NCI-H526 (cell line): ENCODE results near the gene HMGN3.
"Not testable (repeated sequence)": the region's sequence is repeated elsewhere in the genome, so short reads cannot be mapped to it uniquely, and the experiment has no call there.

Experiments
- DNase-seq, 2 experiments: peaks; one replicate each; lab custom pipeline; 2025; lab: John Stamatoyannopoulos, UW

Gene HMGN3

DNA sequence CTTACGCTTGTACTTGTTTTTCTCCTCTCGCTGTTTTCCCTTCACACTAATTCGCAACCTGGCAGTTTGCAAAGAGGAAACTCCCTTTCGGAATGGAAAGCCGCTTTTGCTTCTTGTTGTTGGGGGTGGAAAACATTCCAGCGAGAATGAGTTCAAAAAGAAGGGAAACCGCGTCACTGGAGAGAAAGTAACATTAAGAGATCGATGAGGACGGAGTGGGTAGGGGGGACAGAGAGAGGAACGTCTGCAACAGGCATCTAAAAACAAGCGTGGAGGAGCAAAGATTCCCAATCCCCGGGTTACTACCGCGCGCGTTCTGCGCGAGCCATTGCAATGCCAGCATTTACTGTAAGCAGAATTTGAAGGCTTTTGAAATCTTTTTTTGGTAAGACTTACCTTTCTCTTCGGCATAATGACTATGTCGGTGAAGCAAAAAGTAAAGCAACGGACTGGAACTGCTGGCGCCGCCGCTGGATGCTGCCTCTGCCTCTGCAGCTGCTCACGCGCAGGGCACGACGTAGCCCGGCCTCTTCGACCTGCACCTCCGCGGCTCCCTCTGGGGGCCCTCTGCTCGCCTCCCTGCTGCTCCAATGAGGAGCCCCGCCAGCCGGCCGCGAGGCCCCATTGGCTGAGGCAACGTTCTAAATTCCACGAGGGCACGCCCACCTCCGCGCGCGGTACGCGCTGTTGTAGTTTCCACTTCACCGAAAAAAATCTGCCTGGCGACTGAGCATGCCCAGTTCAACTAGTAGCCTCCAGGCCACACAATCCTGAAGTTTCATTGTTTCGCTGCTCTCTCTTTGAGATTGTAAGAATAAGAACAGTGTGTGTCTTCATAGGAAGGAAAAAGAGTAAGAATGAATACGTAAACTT is at the start of gene HMGN3:
Gene HMGN3, minus strand, starts transcription at position 533 of the 873 bp plus-strand sequence.
- DNase-seq = peak; percentile 93 to 98

- DNase-seq = no peak
Measured at GRCh38 chr6:79280756-79281155, 46.3 kb upstream of the HMGN3 start.

DNA sequence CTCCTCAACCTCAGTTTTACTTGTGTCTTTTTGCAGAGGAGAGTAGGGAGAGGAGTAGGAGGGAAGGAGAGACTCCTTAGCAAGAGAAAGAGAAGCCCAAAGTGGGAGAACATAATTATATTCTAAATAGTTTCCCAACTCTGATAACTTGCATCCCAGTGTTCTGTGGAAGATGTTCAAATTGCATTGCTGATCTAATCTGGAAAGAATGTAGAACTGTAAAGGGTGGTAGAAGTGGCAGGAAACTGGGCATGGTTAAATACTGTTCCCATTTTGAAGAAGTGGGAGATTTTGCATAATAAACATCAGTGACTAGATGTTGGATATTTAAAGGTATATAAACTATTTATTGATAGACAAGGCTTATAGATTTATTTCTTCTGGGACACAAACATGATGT is 42.6 kb upstream of the HMGN3 start:
- DNase-seq = no peak

GRCh38 chr6:79269877-79270276 is 35.4 kb upstream of the HMGN3 start:
- DNase-seq = no peak

DNA sequence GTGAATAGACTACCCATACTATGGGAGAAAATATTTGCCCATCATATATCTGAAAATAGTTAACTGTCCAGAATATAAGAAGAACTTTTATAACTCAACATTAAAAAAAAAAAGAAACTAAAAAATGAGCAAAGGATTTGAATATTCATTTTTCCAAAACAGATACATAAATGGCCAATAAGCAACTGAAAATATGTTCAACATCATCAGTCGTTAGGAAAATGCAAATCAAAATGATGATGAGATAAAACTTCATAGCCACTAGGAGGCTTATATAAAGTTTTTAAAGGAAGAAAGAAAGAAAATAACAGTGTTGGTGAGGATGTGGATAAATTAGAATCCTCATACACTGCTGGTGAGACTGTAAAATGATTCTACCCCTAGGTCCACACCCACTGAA is 32.6 kb upstream of the HMGN3 start:
- no peak for DNase-seq

DNA sequence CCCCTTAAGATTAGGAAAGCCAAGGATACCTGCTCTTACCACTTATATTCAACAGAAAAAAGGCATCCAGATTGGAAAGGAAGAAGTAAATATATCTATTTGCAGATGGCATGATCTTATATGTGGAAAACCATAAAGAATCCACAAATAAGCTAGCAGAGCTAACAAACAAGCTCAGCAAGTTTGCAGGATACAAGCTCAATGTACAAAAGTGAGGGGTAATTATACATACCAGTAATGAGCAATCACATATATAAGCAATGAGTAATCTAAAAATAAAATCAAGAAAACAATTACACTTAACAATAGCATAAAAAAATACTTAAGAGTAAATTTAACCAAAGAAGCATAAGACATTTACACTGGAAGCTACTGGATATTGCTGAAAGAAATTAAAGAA is 31.6 kb upstream of the HMGN3 start:
- DNase-seq = no peak

DNA sequence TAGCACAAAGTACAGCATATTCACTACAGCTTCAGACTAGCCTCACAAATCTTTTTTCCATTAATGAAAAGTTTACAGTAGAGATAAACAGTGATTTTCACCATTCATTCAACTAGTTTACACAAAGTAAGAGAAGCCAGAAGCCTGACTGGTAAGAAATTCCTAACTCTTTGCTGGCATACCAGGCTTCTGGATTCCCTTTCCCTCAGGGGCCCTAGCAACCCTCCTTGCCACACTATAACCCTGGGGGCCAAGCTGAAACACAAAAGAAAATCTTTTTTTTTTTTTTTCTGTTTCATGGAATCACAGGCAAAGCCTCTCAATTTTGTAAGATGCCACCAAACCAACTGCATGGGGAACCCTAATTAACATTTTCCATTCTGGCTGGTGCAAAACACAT is 28.9 kb upstream of the HMGN3 start:
- no peak for DNase-seq

DNA sequence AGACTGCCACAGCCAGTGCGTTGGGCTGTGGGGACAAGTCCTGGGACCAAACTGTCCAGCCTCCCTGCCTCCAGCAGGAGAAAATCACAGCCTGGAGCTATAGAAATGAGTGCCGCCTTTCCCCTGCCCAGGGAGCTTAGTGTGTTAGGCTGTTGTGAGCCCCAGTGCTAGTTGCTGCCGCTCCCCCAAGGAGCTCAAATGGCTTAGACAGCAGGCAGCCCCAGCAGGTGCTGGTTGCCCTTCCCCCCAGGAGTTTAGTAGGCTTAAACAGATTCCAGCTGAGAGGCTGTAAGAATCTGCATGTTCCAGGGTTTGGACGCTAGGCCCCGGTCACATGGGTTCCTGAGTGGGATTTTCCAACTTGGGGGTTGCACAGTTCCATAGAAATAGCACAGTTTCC is 27.2 kb upstream of the HMGN3 start:
- no peak for DNase-seq

DNA sequence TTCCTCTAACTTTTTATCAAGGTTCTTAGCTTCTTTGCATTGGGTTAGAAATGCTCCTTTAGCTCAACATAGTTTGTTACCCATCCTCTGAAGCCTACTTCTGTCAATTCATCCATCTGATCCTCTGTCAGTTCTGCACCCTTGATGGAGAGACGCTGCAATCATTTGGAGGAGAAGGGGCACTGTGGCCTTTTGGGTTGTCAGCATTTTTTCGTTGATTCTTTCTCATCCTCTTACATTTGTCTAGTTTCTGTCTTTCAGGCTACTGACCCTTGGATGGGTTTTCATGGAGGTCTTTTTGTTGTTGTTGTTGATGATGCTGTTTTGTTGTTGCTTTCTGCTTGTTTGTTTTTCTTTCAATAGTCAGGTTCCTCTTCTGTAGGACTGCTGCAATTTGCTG is 26.3 kb upstream of the HMGN3 start:
- DNase-seq = no peak

GRCh38 chr6:79257381-79258205 is 23.1 kb upstream of the HMGN3 start:
- DNase-seq = no peak

- DNase-seq = not testable (repeated sequence)
Measured at GRCh38 chr6:79256770-79257169, 22.3 kb upstream of the HMGN3 start.

DNA sequence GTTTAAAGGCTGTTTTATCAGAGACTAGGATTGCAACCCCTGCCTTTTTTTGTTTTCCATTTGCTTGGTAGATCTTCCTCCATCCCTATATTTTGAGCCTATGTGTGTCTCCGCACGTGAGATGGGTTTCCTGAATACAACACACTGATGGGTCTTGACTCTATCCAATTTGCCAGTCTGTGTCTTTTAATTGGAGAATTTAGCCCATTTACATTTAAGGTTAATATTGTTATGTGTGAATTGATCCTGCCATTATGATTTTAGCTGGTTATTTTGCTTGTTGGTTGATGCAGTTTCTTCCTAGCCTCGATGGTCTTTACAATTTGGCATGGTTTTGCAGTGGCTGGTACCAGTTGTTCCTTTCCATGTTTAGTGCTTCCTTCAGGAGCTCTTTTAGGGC is 20.6 kb upstream of the HMGN3 start:
- not testable (repeated sequence) for DNase-seq

GRCh38 chr6:79250559-79250958 is 16.1 kb upstream of the HMGN3 start:
- no peak for DNase-seq

DNA sequence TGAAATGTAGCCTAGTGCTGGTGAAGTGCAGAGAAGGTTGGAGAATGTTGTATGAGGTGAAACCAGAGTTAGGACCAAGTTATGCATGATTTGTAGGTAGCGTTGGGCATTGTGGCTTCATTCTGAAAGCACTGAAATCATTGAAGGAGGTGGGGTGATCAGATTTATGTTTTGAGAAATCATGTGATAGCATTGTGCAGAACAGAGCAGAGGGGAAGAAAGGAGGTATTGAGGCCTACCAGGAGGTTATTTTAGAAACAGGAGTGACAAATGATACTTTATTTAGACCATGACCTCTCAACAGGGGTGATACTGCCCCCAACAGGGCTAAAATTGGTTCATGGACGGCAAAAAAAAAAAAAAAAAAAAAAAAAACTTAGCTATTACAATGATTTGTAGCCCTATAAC is 15.6 kb upstream of the HMGN3 start:
- peak in 1 of 2 experiments; percentile 12 for DNase-seq

GRCh38 chr6:79249136-79249535 is 14.7 kb upstream of the HMGN3 start:
- DNase-seq = no peak

DNA sequence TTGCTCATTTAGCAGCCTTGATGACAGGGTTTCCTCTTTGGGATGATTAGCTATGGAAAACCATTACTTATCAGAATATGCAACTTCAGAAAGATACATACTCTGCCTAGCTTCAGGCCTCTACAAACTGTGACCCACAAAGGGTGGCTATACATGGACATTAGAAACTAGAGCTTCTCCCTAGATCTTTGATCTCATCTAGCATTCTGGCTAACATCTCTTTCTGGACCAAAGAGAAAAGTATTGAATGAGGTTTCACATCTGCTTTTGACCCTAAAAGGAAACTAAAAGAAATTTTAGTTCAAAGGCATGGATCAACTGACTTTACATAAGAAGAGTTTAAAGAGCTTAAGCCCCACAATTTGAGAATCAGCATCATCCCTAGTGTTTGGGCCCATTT is 12.4 kb upstream of the HMGN3 start:
- DNase-seq = no peak

DNA sequence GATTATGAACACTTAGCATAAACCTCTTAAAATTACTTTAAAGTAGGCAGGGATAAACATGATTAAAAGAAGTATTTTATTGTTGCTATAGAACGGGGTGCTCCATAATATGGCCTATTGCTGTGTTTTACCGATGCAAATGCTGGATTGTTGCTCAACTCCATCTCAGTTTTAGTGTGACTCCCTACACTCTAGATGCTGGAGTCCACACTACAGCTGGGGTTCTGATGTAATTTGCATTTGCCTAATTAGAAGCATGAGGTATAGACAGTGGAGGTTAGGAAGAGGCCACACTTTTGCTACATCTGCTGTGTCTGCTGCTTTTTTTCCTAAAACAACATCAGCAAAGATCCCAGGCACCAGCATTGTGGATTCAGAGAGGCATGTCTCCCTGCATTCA is 6.7 kb upstream of the HMGN3 start:
- DNase-seq = peak; percentile 77 to 86

- DNase-seq = no peak
Measured at GRCh38 chr6:79240509-79240908, 6.0 kb upstream of the HMGN3 start.

GRCh38 chr6:79239536-79240168 is 5.2 kb upstream of the HMGN3 start:
- DNase-seq = no peak

DNA sequence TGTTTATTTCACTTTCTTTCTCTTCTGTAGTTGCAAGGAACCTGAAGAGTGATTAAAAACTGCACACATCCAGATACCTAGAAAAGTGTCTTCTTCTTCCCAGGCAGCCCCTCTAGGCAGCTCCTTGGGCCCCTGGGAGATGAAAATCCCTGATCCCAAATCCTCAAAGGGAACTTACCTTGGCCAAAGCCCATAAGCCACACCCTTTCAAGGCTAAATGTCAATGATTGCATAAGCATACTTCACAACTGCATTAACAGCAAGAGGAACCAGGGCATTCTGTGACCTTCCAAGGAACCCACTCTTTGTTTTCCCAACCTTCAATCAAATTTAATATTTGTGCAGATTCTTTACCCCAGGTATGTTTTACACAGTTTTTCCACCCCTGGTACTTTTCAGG is 4.4 kb upstream of the HMGN3 start:
- DNase-seq = no peak

DNA sequence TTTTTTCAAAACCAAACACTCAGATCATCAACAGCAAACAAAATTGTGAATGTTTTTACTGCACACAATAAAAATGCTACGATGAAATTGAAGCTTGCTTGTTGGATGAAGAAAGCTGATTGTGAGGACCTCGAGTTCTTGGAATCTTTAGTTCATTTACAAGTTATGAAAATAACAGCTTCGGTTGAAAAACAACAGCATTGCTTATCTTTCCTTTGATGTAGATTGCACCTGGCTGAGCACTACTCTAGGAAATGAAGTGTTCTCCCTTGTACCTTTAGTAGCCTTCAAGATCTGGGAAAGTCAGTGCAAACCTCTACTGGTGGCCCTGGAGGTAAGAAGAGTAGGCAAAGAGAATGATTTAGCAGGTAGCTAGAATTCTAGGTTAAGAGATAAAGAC is 2.2 kb upstream of the HMGN3 start:
- DNase-seq = peak; percentile 7 to 23

- peak; percentile 82 to 90 for DNase-seq
Measured at GRCh38 chr6:79233611-79234149, 802 bp downstream of the HMGN3 start.
